D721Med (cell line): ENCODE results near the gene HOXC10.

Source experiments
- DNase-seq: peaks from one replicate; pipeline ENCODE4 v3.0.0; 2011; ENCODE audit warnings: low spot score; ENCODE audit not compliant: insufficient read length
- FAIRE-seq: peaks from 2 replicates; lab custom pipeline; 2011; peaks lifted over from hg19 to GRCh38; lab: Jason Lieb, UNC
- CTCF ChIP-seq: IDR thresholded peaks from 2 replicates; pipeline ENCODE4 v1.5.1; 2012; ENCODE audit warnings: mild to moderate bottlenecking, control low read depth; ENCODE audit not compliant: insufficient read depth; ENCODE audit errors: missing control alignments

HOXC10 gene

GRCh38 chr12:54033106-54033979 lies 48.4 kb downstream of the HOXC10 start:
- no peak for TF ChIP-seq CTCF
- no peak for FAIRE-seq
- no peak for DNase-seq

- no peak for FAIRE-seq
- no peak for TF ChIP-seq CTCF
Measured at GRCh38 chr12:54033980-54034784, 49.2 kb downstream of the HOXC10 start.

GRCh38 chr12:54034785-54035310 lies 49.9 kb downstream of the HOXC10 start:
- DNase-seq (no peak), FAIRE-seq (no peak)
- no peak for TF ChIP-seq CTCF

More at GRCh38 chr12:54033980-54034784, 49.2 kb downstream of the HOXC10 start:
- DNase-seq: no peak

GRCh38 chr12:54035568-54036264 lies 50.8 kb downstream of the HOXC10 start:
- DNase-seq (no peak), FAIRE-seq (no peak)
- TF ChIP-seq CTCF: no peak

GRCh38 chr12:54036620-54037359 lies 51.8 kb downstream of the HOXC10 start:
- TF ChIP-seq CTCF: no peak
- no peak for DNase-seq
- no peak for FAIRE-seq
